Gastrocnemius medialis (tissue), 4 donors: Measurements from ENCODE around the gene INS. TPM values are rescaled to one million over a fixed set of nuclear protein-coding genes. Genes with fewer than 3 reads are reported as not detected.

ENCODE experiments used
- ATAC-seq, 2 donors: fragments of 150-250 bp; one replicate each; pipeline ENCODE4 v1.9.1; 2016
- DNase-seq, 2 donors: peaks; one replicate each; pipeline ENCODE4 v3.0.0-alpha.2; 2019
- H3K27ac ChIP-seq, 4 donors: fragments of 200-600 bp; sonication (generic); 1 replicate in 1 of 4; 2 replicates in 3 of 4; pipeline ENCODE4 v1.5.1; 2016 to 2018; ENCODE audit warnings: mild to moderate bottlenecking in 2 of 4, moderate library complexity in 1 of 4
- H3K27me3 ChIP-seq, 3 donors: fragments of 200-600 bp; sonication (generic) in 2 of 3; 1 replicate in 1 of 3; 2 replicates in 2 of 3; pipeline versions ENCODE4 v1.5.1 to v1.6.0; 2016 to 2019; ENCODE audit warnings: mild to moderate bottlenecking in 1 of 3, moderate library complexity in 1 of 3
- H3K36me3 ChIP-seq, 2 donors: fragments of 200-600 bp; sonication (generic) in 1 of 2; one replicate each; pipeline ENCODE4 v1.5.1; 2017 to 2018
- H3K4me1 ChIP-seq, 2 donors: fragments of 200-600 bp; sonication (generic) in 1 of 2; one replicate each; pipeline ENCODE4 v1.5.1; 2016 to 2017; ENCODE audit warnings: mild to moderate bottlenecking in 2 of 2
- H3K4me3 ChIP-seq, 4 donors: fragments of 200-600 bp; sonication (generic) in 3 of 4; 1 replicate in 1 of 4; 2 replicates in 3 of 4; pipeline ENCODE4 v1.5.1; 2016 to 2019; ENCODE audit warnings: mild to moderate bottlenecking in 2 of 4
- H3K9me3 ChIP-seq, 3 donors: fragments of 200-600 bp; sonication (generic) in 2 of 3; 1 replicate in 1 of 3; 2 replicates in 2 of 3; pipeline ENCODE4 v1.5.1; 2016 to 2019
- CTCF ChIP-seq, 5 experiments: fragments of 450-650 bp in 3 of 5; fragments of 200-600 bp in 2 of 5; sonication (generic) in 2 of 5; IDR thresholded peaks in 4 of 5; conservative IDR thresholded peaks in 1 of 5; 1 replicate in 4 of 5; 2 replicates in 1 of 5; pipeline ENCODE4 v1.5.1; 2016 to 2019; ENCODE audit warnings: antibody characterized with exemption in 5 of 5, mild to moderate bottlenecking in 3 of 5, moderate library complexity in 3 of 5
- POLR2A ChIP-seq, 2 donors: fragments of 450-650 bp; IDR thresholded peaks; one replicate each; pipeline ENCODE4 v1.6.1; 2017; ENCODE audit warnings: antibody characterized with exemption in 2 of 2, mild to moderate bottlenecking in 2 of 2, moderate library complexity in 2 of 2
- in situ Hi-C, 4 donors: fragments of 200-750 bp; cut with MboI; loops; one replicate each; pipeline versions ENCODE4 v1.15.0 to v1.8.0; 2017; ENCODE audit warnings: low sequenced_read_pairs in 4 of 4
- intact Hi-C: fragments of 100-400 bp; cut with DNase I; formaldehyde crosslinking; loops from one replicate; pipeline ENCODE4 v1.15.1; 2023; ENCODE audit warnings: low total_unique reads
- total RNA-seq, 4 donors: library from RNA; depleted of rRNA; stranded (reverse); fragments of >200 nt; gene quantifications; one replicate each; pipeline versions ENCODE4 v1.1.0 to v1.2.3, GENCODE V29; 2016

The INS gene
- total RNA-seq, 4 donors from 2014 or later = not detected

GRCh38 chr11:2122907-2123627 is 37.9 kb downstream of the INS start:
- H3K36me3 ChIP-seq = no peaks in the 10 kb centered on the region
- no peak for DNase-seq
- in situ Hi-C loops = no loop called here
- ATAC-seq = no peak
- H3K4me3 ChIP-seq = no peak overlapping the region
- peaks cover 0 to 12% (median 4%) of the 10 kb centered on the region in 3 donors for H3K27me3 ChIP-seq
- no peaks in the 10 kb centered on the region for H3K9me3 ChIP-seq
- H3K27ac ChIP-seq = no peak overlapping the region
- intact Hi-C loops = no loop called here
- TF ChIP-seq CTCF (IDR thresholded peaks at IDR 0.05 in 4 of 5, conservative IDR thresholded peaks at IDR 0.05 in 1 of 5) (no peak), POLR2A (IDR thresholded peaks at IDR 0.05) (no peak)
- H3K4me1 ChIP-seq = no peaks in the 10 kb centered on the region

- no peak for DNase-seq
- no peak for ATAC-seq
- TF ChIP-seq POLR2A (IDR thresholded peaks at IDR 0.05) (no peak), CTCF (IDR thresholded peaks at IDR 0.05 in 4 of 5, conservative IDR thresholded peaks at IDR 0.05 in 1 of 5) (no peak)
- H3K9me3 ChIP-seq = no peaks in the 10 kb centered on the region
- H3K27me3 ChIP-seq = peaks cover 0 to 12% (median 4%) of the 10 kb centered on the region in 3 donors
- H3K4me1 ChIP-seq = no peaks in the 10 kb centered on the region
- H3K36me3 ChIP-seq = no peaks in the 10 kb centered on the region
- no peak overlapping the region for H3K4me3 ChIP-seq
- in situ Hi-C loops (no loop called here), intact Hi-C loops (no loop called here)
- H3K27ac ChIP-seq = no peak overlapping the region
These were observed 38.6 kb downstream of the INS start for GRCh38 chr11:2122222-2122906.

GRCh38 chr11:2121227-2122130 is 39.5 kb downstream of the INS start:
- no peaks in the 10 kb centered on the region for H3K9me3 ChIP-seq
- no peaks in the 10 kb centered on the region for H3K4me1 ChIP-seq
- intact Hi-C loops = no loop called here
- H3K27ac ChIP-seq = no peak overlapping the region
- no peak overlapping the region for H3K4me3 ChIP-seq
- H3K36me3 ChIP-seq = no peaks in the 10 kb centered on the region
- DNase-seq (no peak), ATAC-seq (no peak)
- in situ Hi-C loops = no loop called here
- TF ChIP-seq POLR2A (IDR thresholded peaks at IDR 0.05) (no peak), CTCF (IDR thresholded peaks at IDR 0.05 in 4 of 5, conservative IDR thresholded peaks at IDR 0.05 in 1 of 5) (no peak)
- peaks cover 0 to 12% (median 4%) of the 10 kb centered on the region in 3 donors for H3K27me3 ChIP-seq

- H3K27me3 ChIP-seq = peaks cover 0 to 12% (median 4%) of the 10 kb centered on the region in 3 donors
- no peak for DNase-seq
These were observed 40.5 kb downstream of the INS start for GRCh38 chr11:2120359-2121100.

More at GRCh38 chr11:2120359-2121100, 40.5 kb downstream of the INS start:
- Histone ChIP-seq H3K4me3 (no peak overlapping the region), H3K4me1 (no peaks in the 10 kb centered on the region), H3K9me3 (no peaks in the 10 kb centered on the region), H3K36me3 (no peaks in the 10 kb centered on the region), H3K27ac (no peak overlapping the region)
- ATAC-seq = no peak
- in situ Hi-C loops = no loop called here
- intact Hi-C loops = no loop called here
- TF ChIP-seq CTCF (IDR thresholded peaks at IDR 0.05 in 4 of 5, conservative IDR thresholded peaks at IDR 0.05 in 1 of 5) (no peak), POLR2A (IDR thresholded peaks at IDR 0.05) (no peak)
